ENCODE results near the gene CRABP1. TPM values are rescaled to one million over a fixed set of nuclear protein-coding genes. Genes with fewer than 3 reads are reported as not detected.

CRABP1 gene
- total RNA-seq, 4 donors from 2014 or later, result not detected

DNA sequence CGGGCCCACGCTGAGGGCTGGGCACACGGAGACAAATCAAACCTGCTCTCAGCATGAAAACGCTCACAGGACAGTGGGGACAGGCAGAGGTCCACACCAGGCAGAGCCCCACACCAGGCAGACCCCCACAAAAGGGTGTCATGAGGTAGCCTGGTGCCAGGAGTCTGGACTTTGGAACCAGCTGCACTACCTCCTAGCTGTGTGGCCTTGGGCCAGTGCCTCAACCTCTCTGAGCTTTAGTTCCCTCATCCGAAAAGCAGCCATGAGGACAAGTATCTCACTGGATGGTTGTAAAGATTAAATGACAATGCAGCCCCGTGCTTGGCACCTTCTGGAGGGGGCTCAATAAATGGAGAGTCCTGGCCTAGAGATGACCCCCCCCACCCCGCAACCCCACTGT lies 16.5 kb upstream of the CRABP1 start:
- Histone ChIP-seq H3K27me3 (no peaks in the 10 kb centered on the region), H3K9me3 (no peaks in the 10 kb centered on the region), H3K4me1 (peaks cover 0 to 11% (median 0%) of the 10 kb centered on the region in 3 donors), H3K4me3 (no peak overlapping the region), H3K36me3 (no peaks in the 10 kb centered on the region), H3K27ac (no peak overlapping the region)
- intact Hi-C loops (cut with DNase I), result no loop called here
- TF ChIP-seq POLR2A (IDR thresholded peaks at IDR 0.05), result no peak
- TF ChIP-seq, protein P1, sequence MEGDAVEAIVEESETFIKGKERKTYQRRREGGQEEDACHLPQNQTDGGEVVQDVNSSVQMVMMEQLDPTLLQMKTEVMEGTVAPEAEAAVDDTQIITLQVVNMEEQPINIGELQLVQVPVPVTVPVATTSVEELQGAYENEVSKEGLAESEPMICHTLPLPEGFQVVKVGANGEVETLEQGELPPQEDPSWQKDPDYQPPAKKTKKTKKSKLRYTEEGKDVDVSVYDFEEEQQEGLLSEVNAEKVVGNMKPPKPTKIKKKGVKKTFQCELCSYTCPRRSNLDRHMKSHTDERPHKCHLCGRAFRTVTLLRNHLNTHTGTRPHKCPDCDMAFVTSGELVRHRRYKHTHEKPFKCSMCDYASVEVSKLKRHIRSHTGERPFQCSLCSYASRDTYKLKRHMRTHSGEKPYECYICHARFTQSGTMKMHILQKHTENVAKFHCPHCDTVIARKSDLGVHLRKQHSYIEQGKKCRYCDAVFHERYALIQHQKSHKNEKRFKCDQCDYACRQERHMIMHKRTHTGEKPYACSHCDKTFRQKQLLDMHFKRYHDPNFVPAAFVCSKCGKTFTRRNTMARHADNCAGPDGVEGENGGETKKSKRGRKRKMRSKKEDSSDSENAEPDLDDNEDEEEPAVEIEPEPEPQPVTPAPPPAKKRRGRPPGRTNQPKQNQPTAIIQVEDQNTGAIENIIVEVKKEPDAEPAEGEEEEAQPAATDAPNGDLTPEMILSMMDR (IDR thresholded peaks at IDR 0.05), result no peak
- whole genome bisulfite sequencing, 2 donors, result 75 to 86% methylated on average over 1 to 2 of the region's 7 CpGs
- no peak for DNase-seq

DNA sequence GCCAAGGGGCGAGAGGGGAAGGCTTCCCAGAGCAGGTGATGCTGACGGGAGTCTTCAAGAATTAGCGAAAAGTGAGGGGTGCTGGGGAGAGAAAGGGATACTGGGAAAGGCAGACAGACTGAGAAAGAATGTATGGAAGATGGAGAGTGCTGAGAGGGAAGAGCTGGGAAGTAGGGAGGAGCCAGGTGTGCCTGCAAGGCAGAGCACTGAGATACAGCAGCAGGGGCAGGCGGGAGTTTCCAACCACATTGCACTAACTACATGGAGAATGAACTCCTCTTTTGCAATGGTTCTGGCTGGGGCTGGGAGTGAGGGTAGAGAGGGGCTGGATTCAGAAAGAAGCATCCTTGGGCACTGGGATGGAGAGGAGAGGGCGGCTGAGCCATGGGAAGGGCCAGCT lies 16.0 kb upstream of the CRABP1 start:
- Histone ChIP-seq H3K4me3 (no peak overlapping the region), H3K4me1 (peaks cover 0 to 11% (median 0%) of the 10 kb centered on the region in 3 donors), H3K36me3 (no peaks in the 10 kb centered on the region), H3K27ac (no peak overlapping the region), H3K27me3 (no peaks in the 10 kb centered on the region), H3K9me3 (no peaks in the 10 kb centered on the region)
- TF ChIP-seq POLR2A (IDR thresholded peaks at IDR 0.05), result no peak
- TF ChIP-seq, protein P1 (IDR thresholded peaks at IDR 0.05), result no peak
- intact Hi-C loops (cut with DNase I), result no loop called here
- 94 to 96% methylated on average over 5 of the region's 5 CpGs for WGBS, 2 donors
- no peak for DNase-seq

DNA sequence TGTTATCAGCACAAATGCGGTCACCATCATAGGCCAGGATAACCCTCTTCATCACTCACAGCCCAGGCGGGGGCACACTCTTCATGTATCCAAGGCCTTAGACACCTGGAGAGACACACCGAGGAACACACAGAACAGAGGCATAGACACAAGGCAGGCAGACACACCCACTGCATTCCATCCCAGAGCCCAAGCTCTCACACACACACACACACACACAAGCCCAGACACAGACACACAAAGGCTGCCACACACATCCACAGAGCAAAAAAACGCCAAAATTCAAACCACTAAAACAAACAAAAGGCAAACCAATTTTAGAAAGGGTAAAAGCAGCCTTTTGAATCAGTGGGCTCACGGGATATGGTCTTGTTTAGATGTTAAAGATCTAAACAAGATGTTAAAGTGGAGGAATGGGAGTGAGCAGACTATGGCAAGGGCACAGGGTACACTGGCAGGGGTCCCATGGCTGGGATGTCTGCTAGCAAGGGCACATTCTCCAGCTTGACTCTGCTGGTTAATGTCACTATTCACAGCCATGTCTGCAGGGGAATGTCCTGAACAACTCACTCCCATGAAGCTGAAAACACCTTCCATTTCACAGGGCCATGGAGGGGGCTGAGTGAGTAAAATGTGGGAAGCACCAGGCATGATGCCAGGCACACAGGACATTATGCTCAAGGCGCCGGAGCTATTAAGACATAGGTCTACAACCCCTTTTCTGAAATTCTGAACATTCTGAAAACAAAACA lies 14.9 kb upstream of the CRABP1 start:
- Histone ChIP-seq H3K27me3 (no peaks in the 10 kb centered on the region), H3K4me3 (no peak overlapping the region), H3K27ac (no peak overlapping the region), H3K9me3 (no peaks in the 10 kb centered on the region), H3K4me1 (peaks cover 0 to 11% (median 0%) of the 10 kb centered on the region in 3 donors), H3K36me3 (no peaks in the 10 kb centered on the region)
- TF ChIP-seq, protein P1 (IDR thresholded peaks at IDR 0.05), result no peak
- no peak for TF ChIP-seq POLR2A (IDR thresholded peaks at IDR 0.05)
- WGBS, 2 donors, result 47 to 57% methylated on average over 4 to 5 of the region's 7 CpGs
- DNase-seq, result no peak
- intact Hi-C loops (cut with DNase I), result no loop called here

DNA sequence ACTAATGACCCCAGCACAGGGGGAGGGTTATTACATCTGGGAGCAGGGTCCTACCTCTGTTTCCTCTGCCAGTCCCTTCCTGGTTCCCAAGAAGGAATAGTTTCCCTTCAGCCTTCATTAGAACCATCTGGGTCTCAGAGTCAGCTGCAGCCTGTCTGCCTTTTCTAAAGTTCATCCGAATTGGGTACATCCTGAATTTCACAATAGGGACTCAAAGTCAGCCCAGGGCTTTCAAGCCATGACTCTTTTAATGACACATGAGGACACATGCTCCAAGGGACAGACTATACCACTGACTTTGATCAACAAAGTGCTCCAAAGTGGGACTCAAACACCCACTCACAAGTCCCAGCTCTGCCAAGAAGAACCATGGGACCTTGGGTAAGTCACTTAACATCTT lies 12.7 kb upstream of the CRABP1 start:
- DNase-seq, result no peak
- H3K27me3 ChIP-seq, result peaks cover 0 to 2% (median 0%) of the 10 kb centered on the region in 4 donors
- H3K36me3 ChIP-seq, result no peaks in the 10 kb centered on the region
- H3K9me3 ChIP-seq, result no peaks in the 10 kb centered on the region
- intact Hi-C loops (cut with DNase I), result no loop called here
- H3K27ac ChIP-seq, result no peak overlapping the region
- TF ChIP-seq POLR2A (IDR thresholded peaks at IDR 0.05), result no peak
- TF ChIP-seq, protein P1 (IDR thresholded peaks at IDR 0.05), result no peak
- WGBS, 2 donors, result 57% methylated on average over 1 of the region's 1 CpG; no CpG with 5 or more reads in 1 of the 2 donors
- H3K4me1 ChIP-seq, result peaks cover 0 to 11% (median 0%) of the 10 kb centered on the region in 3 donors
- H3K4me3 ChIP-seq, result no peak overlapping the region

DNA sequence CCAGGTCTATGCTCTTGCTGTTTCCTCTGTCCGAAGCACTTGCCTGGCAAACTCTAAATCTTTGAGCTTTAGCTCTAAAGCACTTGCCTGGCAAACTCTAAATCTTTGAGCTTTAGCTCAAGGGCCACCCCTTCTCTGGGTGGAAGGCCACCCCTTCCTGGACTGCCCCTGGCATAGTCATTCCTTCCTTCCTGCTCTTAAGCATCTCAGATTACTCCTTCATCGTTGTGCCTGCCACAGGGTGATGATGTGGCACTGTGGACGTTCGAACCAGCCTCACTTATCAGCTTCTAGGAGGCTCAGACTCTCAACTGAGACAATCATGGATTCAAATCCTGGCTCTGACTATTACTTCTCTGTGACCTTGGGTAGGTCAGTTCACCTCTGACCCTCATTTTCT lies 10.5 kb upstream of the CRABP1 start:
- no peaks in the 10 kb centered on the region for H3K9me3 ChIP-seq
- peaks cover 0 to 10% (median 0%) of the 10 kb centered on the region in 4 donors for H3K27me3 ChIP-seq
- no peak for DNase-seq
- TF ChIP-seq, protein P1 (IDR thresholded peaks at IDR 0.05), result no peak
- TF ChIP-seq POLR2A (IDR thresholded peaks at IDR 0.05), result no peak
- no peak overlapping the region for H3K4me3 ChIP-seq
- no peak overlapping the region for H3K27ac ChIP-seq
- whole genome bisulfite sequencing, 2 donors, result 34 to 52% methylated on average over 4 of the region's 4 CpGs
- peaks cover 0 to 11% (median 0%) of the 10 kb centered on the region in 3 donors for H3K4me1 ChIP-seq
- intact Hi-C loops (cut with DNase I), result no loop called here
- H3K36me3 ChIP-seq, result no peaks in the 10 kb centered on the region
